HCT116 (cell line): Measurements from ENCODE around the gene NCAPG2.

Experiments used
- CBX3 ChIP-seq: IDR thresholded peaks from 2 replicates; pipeline ENCODE4 v1.6.1; 2012; ENCODE audit warnings: low read depth
- CTCF ChIP-seq, 3 experiments: fragments of 200-600 bp in 1 of 3; sonication (generic) in 1 of 3; IDR thresholded peaks in 2 of 3; conservative IDR thresholded peaks in 1 of 3; 2 replicates each; pipeline ENCODE4 v1.5.1; 2012 to 2017; ENCODE audit warnings: low read depth in 2 of 3, low read length in 2 of 3, antibody characterized with exemption in 1 of 3, borderline replicate concordance in 1 of 3, control low read depth in 1 of 3, mild to moderate bottlenecking in 1 of 3, mixed read lengths in 1 of 3, mixed run types in 1 of 3, moderate library complexity in 1 of 3; ENCODE audit not compliant: insufficient read depth in 1 of 3
- ELF1 ChIP-seq: IDR thresholded peaks from 2 replicates; pipeline ENCODE4 v1.6.1; 2012; ENCODE audit warnings: low read depth, borderline replicate concordance
- EZH2 ChIP-seq: fragments of 200-600 bp; sonication (generic); IDR thresholded peaks from 2 replicates; pipeline ENCODE4 v1.6.1; 2017; ENCODE audit warnings: antibody characterized with exemption, mixed run types
- JUND ChIP-seq: IDR thresholded peaks from 2 replicates; pipeline ENCODE4 v1.6.1; 2012
- POLR2A ChIP-seq: IDR thresholded peaks from 2 replicates; pipeline ENCODE4 v1.7.0; 2011; ENCODE audit warnings: borderline replicate concordance; ENCODE audit not compliant: insufficient read depth, insufficient read length; ENCODE audit errors: extremely low read depth
- POLR2AphosphoS5 ChIP-seq: IDR thresholded peaks from 2 replicates; pipeline ENCODE4 v1.6.1; 2011; ENCODE audit warnings: mild to moderate bottlenecking, low read depth, low read length, moderate library complexity
- RAD21 ChIP-seq: IDR thresholded peaks from 2 replicates; pipeline ENCODE4 v1.6.1; 2012; ENCODE audit warnings: low read depth, mild to moderate bottlenecking
- REST ChIP-seq: IDR thresholded peaks from 2 replicates; pipeline ENCODE4 v1.6.1; 2012; ENCODE audit warnings: low read depth
- SIN3A ChIP-seq: IDR thresholded peaks from 2 replicates; pipeline ENCODE4 v1.6.1; 2012; ENCODE audit warnings: low read depth
- SP1 ChIP-seq: IDR thresholded peaks from 2 replicates; pipeline ENCODE4 v1.6.1; 2012; ENCODE audit warnings: low read depth
- YY1 ChIP-seq: IDR thresholded peaks from 2 replicates; pipeline ENCODE4 v1.6.1; 2011; ENCODE audit warnings: low read length, low read depth, moderate library complexity, mild to moderate bottlenecking; ENCODE audit not compliant: insufficient replicate concordance; ENCODE audit errors: extremely low read depth

- TF ChIP-seq YY1 = no peak
- TF ChIP-seq REST = no peak
- TF ChIP-seq CTCF (IDR thresholded peaks at IDR 0.05 in 2 of 3, conservative IDR thresholded peaks at IDR 0.05 in 1 of 3; ENCODE audit: borderline replicate concordance in 1 of 3, insufficient read depth in 1 of 3, low read depth in 2 of 3, low read length in 2 of 3) = no peak
- TF ChIP-seq RAD21 = no peak
- TF ChIP-seq EZH2 = no peak
- TF ChIP-seq JUND = no peak
- no peak for TF ChIP-seq SP1
- TF ChIP-seq POLR2AphosphoS5 = no peak
- no peak for TF ChIP-seq POLR2A
- no peak for TF ChIP-seq CBX3
- no peak for TF ChIP-seq ELF1
- no peak for TF ChIP-seq SIN3A
Measured at GRCh38 chr7:158685693-158686092, 18.9 kb downstream of the NCAPG2 start.
